PFSK-1 (cell line): ENCODE data around the gene EPB41L4B.

Experiments
- FOXP2 ChIP-seq: optimal IDR thresholded peaks from 2 replicates; pipeline ENCODE3; 2011; ENCODE audit warnings: borderline replicate concordance, control low read depth, inconsistent platforms; ENCODE audit not compliant: insufficient read depth; ENCODE audit errors: extremely low read length, extremely low read depth
- POLR2AphosphoS5 ChIP-seq: IDR thresholded peaks from 2 replicates; pipeline ENCODE4 v1.6.1; 2012; ENCODE audit warnings: low read depth, mild to moderate bottlenecking, control low read depth, low read length, moderate library complexity
- SIN3A ChIP-seq: IDR thresholded peaks from 2 replicates; pipeline ENCODE4 v1.6.1; 2012; ENCODE audit warnings: mild to moderate bottlenecking, low read length, moderate library complexity, borderline replicate concordance; ENCODE audit not compliant: insufficient read depth
- TAF1 ChIP-seq: IDR thresholded peaks from 2 replicates; pipeline ENCODE4 v1.6.1; 2012; ENCODE audit warnings: low read length, control low read depth, borderline replicate concordance; ENCODE audit not compliant: insufficient read depth
- TF ChIP-seq, protein P1 (sequence below), 2 experiments: IDR thresholded peaks; 2 replicates each; pipeline versions ENCODE4 v1.6.1 to v1.8.0; 2011 to 2012; ENCODE audit warnings: low read depth in 2 of 2, low read length in 2 of 2, control low read depth in 1 of 2, inconsistent platforms in 1 of 2, mild to moderate bottlenecking in 1 of 2, moderate library complexity in 1 of 2; ENCODE audit not compliant: insufficient read depth in 1 of 2

EPB41L4B gene

DNA sequence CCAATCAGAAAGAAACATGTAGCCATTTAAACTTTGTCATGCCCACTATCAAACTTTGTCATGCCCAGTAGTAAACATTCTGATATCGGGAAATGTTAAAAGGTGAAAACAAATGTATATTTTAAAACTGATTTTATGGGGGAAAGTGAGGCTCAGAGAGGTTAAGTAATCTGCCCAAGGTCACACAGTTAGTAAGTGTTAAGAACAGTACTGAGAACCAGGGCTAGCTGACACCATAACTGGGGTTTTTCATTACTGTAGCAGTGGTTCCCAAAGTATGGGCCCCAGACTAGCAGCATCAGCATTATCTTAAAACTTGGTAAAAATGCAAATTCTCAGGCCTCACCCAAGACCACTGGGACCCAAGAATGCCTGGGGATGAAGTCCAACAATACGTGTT lies 143.9 kb downstream of the EPB41L4B start:
- TF ChIP-seq POLR2AphosphoS5 (no peak), FOXP2 (no peak), SIN3A (no peak), TAF1 (no peak)
- TF ChIP-seq, protein P1, sequence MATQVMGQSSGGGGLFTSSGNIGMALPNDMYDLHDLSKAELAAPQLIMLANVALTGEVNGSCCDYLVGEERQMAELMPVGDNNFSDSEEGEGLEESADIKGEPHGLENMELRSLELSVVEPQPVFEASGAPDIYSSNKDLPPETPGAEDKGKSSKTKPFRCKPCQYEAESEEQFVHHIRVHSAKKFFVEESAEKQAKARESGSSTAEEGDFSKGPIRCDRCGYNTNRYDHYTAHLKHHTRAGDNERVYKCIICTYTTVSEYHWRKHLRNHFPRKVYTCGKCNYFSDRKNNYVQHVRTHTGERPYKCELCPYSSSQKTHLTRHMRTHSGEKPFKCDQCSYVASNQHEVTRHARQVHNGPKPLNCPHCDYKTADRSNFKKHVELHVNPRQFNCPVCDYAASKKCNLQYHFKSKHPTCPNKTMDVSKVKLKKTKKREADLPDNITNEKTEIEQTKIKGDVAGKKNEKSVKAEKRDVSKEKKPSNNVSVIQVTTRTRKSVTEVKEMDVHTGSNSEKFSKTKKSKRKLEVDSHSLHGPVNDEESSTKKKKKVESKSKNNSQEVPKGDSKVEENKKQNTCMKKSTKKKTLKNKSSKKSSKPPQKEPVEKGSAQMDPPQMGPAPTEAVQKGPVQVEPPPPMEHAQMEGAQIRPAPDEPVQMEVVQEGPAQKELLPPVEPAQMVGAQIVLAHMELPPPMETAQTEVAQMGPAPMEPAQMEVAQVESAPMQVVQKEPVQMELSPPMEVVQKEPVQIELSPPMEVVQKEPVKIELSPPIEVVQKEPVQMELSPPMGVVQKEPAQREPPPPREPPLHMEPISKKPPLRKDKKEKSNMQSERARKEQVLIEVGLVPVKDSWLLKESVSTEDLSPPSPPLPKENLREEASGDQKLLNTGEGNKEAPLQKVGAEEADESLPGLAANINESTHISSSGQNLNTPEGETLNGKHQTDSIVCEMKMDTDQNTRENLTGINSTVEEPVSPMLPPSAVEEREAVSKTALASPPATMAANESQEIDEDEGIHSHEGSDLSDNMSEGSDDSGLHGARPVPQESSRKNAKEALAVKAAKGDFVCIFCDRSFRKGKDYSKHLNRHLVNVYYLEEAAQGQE (IDR thresholded peaks at IDR 0.05; ENCODE audit: insufficient read depth in 1 of 2, low read depth in 2 of 2, low read length in 2 of 2) = no peak

DNA sequence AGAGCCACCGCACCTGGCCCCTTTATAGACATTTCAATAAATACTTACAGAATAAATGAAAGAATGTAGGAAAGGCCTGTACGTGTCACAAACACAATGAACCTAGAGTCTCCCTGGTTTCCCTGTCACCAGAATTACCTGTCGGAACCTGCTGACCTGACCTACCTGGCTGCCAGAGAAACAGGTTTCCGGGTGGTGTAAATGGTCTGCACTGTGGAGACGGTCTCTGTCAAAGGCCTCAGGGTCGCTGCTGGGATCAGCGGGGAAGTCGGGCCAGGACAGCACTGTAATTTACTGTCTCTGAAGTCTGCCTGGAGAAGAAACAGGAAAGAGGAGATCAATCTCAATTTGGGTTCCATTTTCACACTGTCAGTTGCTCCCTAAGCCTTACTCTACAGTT lies 144.5 kb downstream of the EPB41L4B start:
- TF ChIP-seq POLR2AphosphoS5 = no peak
- no peak for TF ChIP-seq TAF1
- TF ChIP-seq, protein P1 (IDR thresholded peaks at IDR 0.05; ENCODE audit: insufficient read depth in 1 of 2, low read depth in 2 of 2, low read length in 2 of 2) = no peak
- TF ChIP-seq FOXP2 = no peak
- no peak for TF ChIP-seq SIN3A

DNA sequence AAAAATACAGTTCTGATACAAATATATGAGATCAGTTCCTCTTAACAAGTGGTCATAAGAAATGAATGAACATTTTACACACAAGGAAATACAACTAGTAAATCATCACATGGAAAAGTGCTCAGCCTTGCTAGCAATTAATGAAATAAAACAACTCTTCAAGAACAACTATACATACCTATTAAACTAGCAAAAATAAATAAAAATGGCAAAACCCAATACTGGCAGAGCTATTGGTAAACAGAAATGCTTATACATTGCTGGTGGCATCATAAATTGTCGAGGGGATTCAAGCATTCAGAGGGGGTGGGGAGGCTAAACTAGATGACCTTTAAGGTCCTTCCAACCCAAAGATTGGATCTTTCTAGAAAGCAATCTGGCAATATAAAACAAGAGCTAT lies 147.9 kb downstream of the EPB41L4B start:
- no peak for TF ChIP-seq FOXP2
- no peak for TF ChIP-seq POLR2AphosphoS5
- TF ChIP-seq, protein P1 (IDR thresholded peaks at IDR 0.05; ENCODE audit: insufficient read depth in 1 of 2, low read depth in 2 of 2, low read length in 2 of 2) = no peak
- TF ChIP-seq SIN3A = no peak
- TF ChIP-seq TAF1 = no peak

DNA sequence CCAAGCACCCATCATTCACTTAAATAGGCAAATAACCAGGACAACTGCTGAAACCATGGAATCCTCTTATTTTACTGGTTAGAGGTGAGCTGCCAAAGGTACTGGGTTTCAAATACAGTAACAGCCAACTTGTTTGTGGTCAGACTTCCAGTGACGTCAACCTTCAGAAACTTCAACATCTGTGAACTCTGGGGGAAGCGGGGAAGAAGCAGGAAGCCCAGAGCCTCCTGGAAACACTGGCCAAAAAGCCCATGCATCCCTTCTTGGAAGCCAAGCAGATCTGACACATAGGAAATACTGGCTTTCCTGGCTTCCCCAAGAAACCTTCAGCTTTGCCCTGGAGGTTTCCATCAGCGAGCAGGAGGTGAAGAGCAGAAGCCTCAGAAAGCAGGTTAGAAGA lies 148.9 kb downstream of the EPB41L4B start:
- TF ChIP-seq, protein P1 (IDR thresholded peaks at IDR 0.05; ENCODE audit: insufficient read depth in 1 of 2, low read depth in 2 of 2, low read length in 2 of 2) = no peak
- TF ChIP-seq TAF1 = no peak
- TF ChIP-seq SIN3A = no peak
- TF ChIP-seq POLR2AphosphoS5 = no peak
- TF ChIP-seq FOXP2 = no peak

DNA sequence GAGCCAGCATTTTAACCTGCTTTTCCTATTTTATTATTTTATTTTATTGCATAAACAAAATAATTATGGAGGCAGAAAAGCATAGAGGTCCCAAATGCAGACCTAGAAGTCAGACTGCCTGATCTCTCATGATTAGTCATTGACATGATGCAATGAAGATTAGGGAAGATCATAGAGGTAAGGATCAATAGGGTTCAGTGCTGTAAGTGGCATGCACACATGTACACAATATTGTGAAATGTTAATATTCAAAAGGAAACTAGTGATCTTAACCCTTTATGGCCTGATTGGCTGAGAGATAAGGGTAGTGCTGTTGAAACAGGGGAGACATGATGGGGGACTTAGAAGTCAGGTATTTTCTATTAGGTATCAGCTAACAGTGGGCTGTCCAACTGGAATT lies 152.7 kb downstream of the EPB41L4B start:
- TF ChIP-seq POLR2AphosphoS5 (no peak), TAF1 (no peak), SIN3A (no peak), FOXP2 (no peak)
- TF ChIP-seq, protein P1 (IDR thresholded peaks at IDR 0.05; ENCODE audit: insufficient read depth in 1 of 2, low read depth in 2 of 2, low read length in 2 of 2) = no peak
